GM12878 (cell line): Measurements from ENCODE around the gene SOX18. TPM values are rescaled to one million over a fixed set of nuclear protein-coding genes. Genes with fewer than 3 reads are reported as not detected.

Experiments
- BMI1 ChIP-seq: fragments of 450-650 bp; IDR thresholded peaks from 2 replicates; pipeline ENCODE4 v1.6.1; 2016; ENCODE audit warnings: mild to moderate bottlenecking, moderate library complexity, borderline replicate concordance
- CEBPZ ChIP-seq: fragments of 150-350 bp; IDR thresholded peaks from 2 replicates; pipeline ENCODE4 v1.6.1; 2016; ENCODE audit warnings: low read depth, low read length
- DPF2 ChIP-seq: fragments of 450-650 bp; IDR thresholded peaks from 2 replicates; pipeline ENCODE4 v1.6.1; 2017; ENCODE audit warnings: mild to moderate bottlenecking
- E2F4 ChIP-seq: IDR thresholded peaks from 2 replicates; pipeline ENCODE4 v1.6.1; 2012; ENCODE audit warnings: low read depth, low read length, improper control_type of control experiment
- FOXK2 ChIP-seq: fragments of 450-650 bp; IDR thresholded peaks from 2 replicates; pipeline ENCODE4 v1.6.1; 2017; ENCODE audit warnings: mild to moderate bottlenecking, moderate library complexity
- FOXM1 ChIP-seq: IDR thresholded peaks from 2 replicates; pipeline ENCODE4 v1.6.1; 2012; ENCODE audit warnings: low read depth, mild to moderate bottlenecking, inconsistent platforms, low read length, moderate library complexity
- GATAD2B ChIP-seq: fragments of 450-650 bp; conservative IDR thresholded peaks from 2 replicates; pipeline ENCODE4 v1.6.1; 2017; ENCODE audit warnings: low read depth, mild to moderate bottlenecking, moderate library complexity
- IKZF1 ChIP-seq: fragments of 450-650 bp; conservative IDR thresholded peaks from 2 replicates; pipeline ENCODE4 v1.6.1; 2017; ENCODE audit warnings: antibody characterized with exemption, mild to moderate bottlenecking
- KDM1A ChIP-seq: fragments of 200-600 bp; sonication (generic); IDR thresholded peaks from 2 replicates; pipeline ENCODE4 v1.6.1; 2016; ENCODE audit warnings: borderline replicate concordance
- MEF2A ChIP-seq: IDR thresholded peaks from 2 replicates; pipeline ENCODE4 v1.6.1; 2011; ENCODE audit warnings: low read depth, mild to moderate bottlenecking, low read length, moderate library complexity; ENCODE audit not compliant: insufficient read depth
- NFIC ChIP-seq: IDR thresholded peaks from 2 replicates; pipeline ENCODE4 v1.6.1; 2012; ENCODE audit warnings: low read depth, mild to moderate bottlenecking, inconsistent platforms, low read length, moderate library complexity
- POLR2AphosphoS2 ChIP-seq: IDR thresholded peaks from 2 replicates; pipeline ENCODE4 v1.6.1; 2011; ENCODE audit warnings: low read depth, mild to moderate bottlenecking, low read length, improper control_type of control experiment, moderate library complexity
- RELB ChIP-seq: fragments of 450-650 bp; IDR thresholded peaks from 2 replicates; pipeline ENCODE4 v1.6.1; 2017; ENCODE audit warnings: low read depth, mild to moderate bottlenecking, moderate library complexity
- TAF1 ChIP-seq: IDR thresholded peaks from 2 replicates; pipeline ENCODE4 v1.6.1; 2011; ENCODE audit warnings: mild to moderate bottlenecking, low read depth, low read length, borderline replicate concordance
- polyA plus RNA-seq, 11 experiments: library from polyadenylated mRNA; depleted of rRNA in 4 of 11; unstranded in 6 of 11; stranded (reverse) in 5 of 11; fragments of >200 nt; fragmentation: Nextera tagmentation in 4 of 11; fragmentation: Illumina TruSeq in 1 of 11; extraction: Ambion mirVana in 4 of 11; extraction: Trizol in 1 of 11; gene quantifications; 1 replicate in 1 of 11; 2 replicates in 10 of 11; pipeline versions ENCODE4 v1.2.1 to v1.2.3, GENCODE V29; 2011 to 2016; ENCODE audit warnings: inconsistent platforms in 2 of 11, missing spikeins in 2 of 11, low read depth in 1 of 11
- total RNA-seq, 4 experiments: library from RNA; depleted of rRNA in 3 of 4; stranded (reverse); fragments of >200 nt in 3 of 4; fragmentation: Illumina TruSeq in 1 of 4; extraction: Trizol in 1 of 4; gene quantifications; 2 replicates each; pipeline versions ENCODE4 v1.2.1 to v1.2.3, GENCODE V29; 2013 to 2021

SOX18 gene
- total and polyA plus RNA-seq, 10 of the 15 experiments (the other 5 are each of a cell fraction or from before 2014, with no cell fraction given), result 0.05 to 5.6 (median 0.28) TPM; not detected in 3

- TF ChIP-seq CEBPZ (no peak), MEF2A (no peak), POLR2AphosphoS2 (no peak), BMI1 (no peak), RELB (no peak), DPF2 (no peak), FOXK2 (no peak), FOXM1 (no peak), IKZF1 (peak; percentile 35; the same call in 1 of the 2 replicates), E2F4 (no peak), TAF1 (no peak), KDM1A (no peak), GATAD2B (0 out of 2 replicates have a peak, but pooled peaks have one; percentile 17), NFIC (no peak)
- TF ChIP-seq, all 136 proteins: peak for 5
These were observed 430 bp upstream of the SOX18 start (continued) for GRCh38 chr20:64049878-64050260.
